ENCODE measurements around the gene MXI1. TPM values are rescaled to one million over a fixed set of nuclear protein-coding genes. Genes with fewer than 3 reads are reported as not detected.
"Not testable (repeated sequence)": the region's sequence is repeated elsewhere in the genome, so short reads cannot be mapped to it uniquely, and the experiment has no call there.

Gene MXI1
- total RNA-seq, 2 experiments from 2014 or later: 47.9 to 48.2 TPM

DNA sequence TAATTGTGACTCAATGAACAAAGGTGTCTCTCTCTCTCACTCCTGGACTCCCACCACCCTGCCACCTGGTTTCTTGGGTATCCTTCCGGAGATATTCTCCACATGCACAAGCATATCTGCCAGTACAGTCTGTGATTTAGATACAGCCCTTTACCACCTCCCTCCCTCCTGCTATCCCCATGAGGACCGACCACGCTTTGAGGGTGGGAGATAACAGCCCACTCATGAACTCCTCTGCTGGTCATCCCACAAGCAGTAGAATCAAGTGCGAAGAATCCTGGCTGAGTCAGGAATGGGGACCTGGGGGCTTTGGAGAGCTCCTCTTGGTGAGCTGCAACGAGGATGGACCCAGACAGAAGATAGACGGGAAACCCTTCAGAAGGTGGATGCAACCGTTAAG lies 28.2 kb upstream of the MXI1 start:
- CTCF ChIA-PET: no interaction called here
- Mint-ChIP-seq H3K4me3 (no peak overlapping the region), H3K27me3 (peaks cover 27% of the 10 kb centered on the region), H3K36me3 (ENCODE audit: low read depth) (no peaks in the 10 kb centered on the region), H3K27ac (no peak overlapping the region), H3K9me3 (no peaks in the 10 kb centered on the region), H3K4me1 (ENCODE audit: low read depth) (no peaks in the 10 kb centered on the region)
- TF ChIP-seq, protein P1, sequence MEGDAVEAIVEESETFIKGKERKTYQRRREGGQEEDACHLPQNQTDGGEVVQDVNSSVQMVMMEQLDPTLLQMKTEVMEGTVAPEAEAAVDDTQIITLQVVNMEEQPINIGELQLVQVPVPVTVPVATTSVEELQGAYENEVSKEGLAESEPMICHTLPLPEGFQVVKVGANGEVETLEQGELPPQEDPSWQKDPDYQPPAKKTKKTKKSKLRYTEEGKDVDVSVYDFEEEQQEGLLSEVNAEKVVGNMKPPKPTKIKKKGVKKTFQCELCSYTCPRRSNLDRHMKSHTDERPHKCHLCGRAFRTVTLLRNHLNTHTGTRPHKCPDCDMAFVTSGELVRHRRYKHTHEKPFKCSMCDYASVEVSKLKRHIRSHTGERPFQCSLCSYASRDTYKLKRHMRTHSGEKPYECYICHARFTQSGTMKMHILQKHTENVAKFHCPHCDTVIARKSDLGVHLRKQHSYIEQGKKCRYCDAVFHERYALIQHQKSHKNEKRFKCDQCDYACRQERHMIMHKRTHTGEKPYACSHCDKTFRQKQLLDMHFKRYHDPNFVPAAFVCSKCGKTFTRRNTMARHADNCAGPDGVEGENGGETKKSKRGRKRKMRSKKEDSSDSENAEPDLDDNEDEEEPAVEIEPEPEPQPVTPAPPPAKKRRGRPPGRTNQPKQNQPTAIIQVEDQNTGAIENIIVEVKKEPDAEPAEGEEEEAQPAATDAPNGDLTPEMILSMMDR (IDR thresholded peaks at IDR 0.05): no peak
- POLR2A ChIA-PET: interaction anchor here (1.3 kb wide), 1 partner anchor 11 kb away, joined by 3 read pairs; no protein-coding TSS in a partner anchor
- DNase-seq (no peak), ATAC-seq (no peak)
- intact Hi-C loops (cut with micrococcal nuclease): no loop called here

DNA sequence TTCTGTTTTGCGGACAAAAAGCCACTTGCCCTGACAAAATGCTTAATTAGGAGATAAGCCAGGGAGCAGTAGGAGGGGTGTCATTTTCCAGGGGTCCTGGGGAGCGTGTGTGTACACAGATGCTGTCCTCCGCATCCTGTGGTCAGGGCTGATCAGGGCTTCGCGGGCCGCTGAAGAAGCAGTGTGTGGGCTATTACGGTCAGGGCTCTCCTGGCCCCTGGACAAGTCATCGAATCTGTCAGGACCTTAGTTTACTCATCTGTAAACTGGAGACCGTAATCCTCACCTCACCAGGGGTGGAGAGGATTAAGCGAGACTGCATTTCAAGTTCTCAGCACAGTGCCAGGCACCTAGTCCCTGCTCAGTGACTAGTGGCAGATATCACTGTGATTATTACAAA lies 26.0 kb upstream of the MXI1 start:
- Mint-ChIP-seq H3K27me3 (peaks cover 21% of the 10 kb centered on the region), H3K27ac (no peak overlapping the region), H3K4me3 (no peak overlapping the region), H3K9me3 (no peaks in the 10 kb centered on the region), H3K36me3 (ENCODE audit: low read depth) (no peaks in the 10 kb centered on the region), H3K4me1 (ENCODE audit: low read depth) (no peaks in the 10 kb centered on the region)
- CTCF ChIA-PET: interaction anchor here (0.9 to 1.7 kb wide), 2 partner anchors 43 to 97 kb away, joined by 3 to 5 read pairs; no protein-coding TSS in a partner anchor
- intact Hi-C loops (cut with micrococcal nuclease): no loop called here
- ATAC-seq (no peak), DNase-seq (no peak)
- TF ChIP-seq, protein P1 (IDR thresholded peaks at IDR 0.05): no peak
- POLR2A ChIA-PET: no interaction called here

DNA sequence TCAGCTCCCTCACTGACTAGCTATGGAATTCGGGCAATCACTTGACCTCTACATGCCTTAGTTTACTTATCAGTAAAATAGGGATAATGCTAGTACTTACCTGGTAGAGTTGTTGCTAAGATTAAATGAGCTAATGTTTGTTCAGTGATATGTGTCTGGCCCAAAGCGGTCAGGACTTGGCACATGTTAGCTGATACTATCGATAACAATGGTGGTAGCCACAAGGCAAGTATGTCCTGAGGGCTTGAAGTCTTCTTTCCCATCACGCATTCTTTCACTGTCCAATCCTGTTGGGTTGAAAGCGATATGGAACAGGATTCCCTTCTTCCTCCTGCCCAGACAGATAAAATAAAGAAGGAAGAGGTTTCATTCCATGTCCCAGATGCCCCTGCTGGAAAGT lies 25.5 kb upstream of the MXI1 start:
- ATAC-seq (no peak), DNase-seq (no peak)
- no peaks in the 10 kb centered on the region for H3K4me1 Mint-ChIP-seq (ENCODE audit: low read depth)
- H3K4me3 Mint-ChIP-seq: no peak overlapping the region
- ChIA-PET CTCF (interaction anchor here (0.9 to 1.7 kb wide), 2 partner anchors 44 to 97 kb away, joined by 3 to 5 read pairs; no protein-coding TSS in a partner anchor), POLR2A (no interaction called here)
- H3K9me3 Mint-ChIP-seq: no peaks in the 10 kb centered on the region
- H3K27ac Mint-ChIP-seq: no peak overlapping the region
- no peaks in the 10 kb centered on the region for H3K36me3 Mint-ChIP-seq (ENCODE audit: low read depth)
- TF ChIP-seq, protein P1 (IDR thresholded peaks at IDR 0.05): no peak
- intact Hi-C loops (cut with micrococcal nuclease): no loop called here
- H3K27me3 Mint-ChIP-seq: peaks cover 23% of the 10 kb centered on the region

DNA sequence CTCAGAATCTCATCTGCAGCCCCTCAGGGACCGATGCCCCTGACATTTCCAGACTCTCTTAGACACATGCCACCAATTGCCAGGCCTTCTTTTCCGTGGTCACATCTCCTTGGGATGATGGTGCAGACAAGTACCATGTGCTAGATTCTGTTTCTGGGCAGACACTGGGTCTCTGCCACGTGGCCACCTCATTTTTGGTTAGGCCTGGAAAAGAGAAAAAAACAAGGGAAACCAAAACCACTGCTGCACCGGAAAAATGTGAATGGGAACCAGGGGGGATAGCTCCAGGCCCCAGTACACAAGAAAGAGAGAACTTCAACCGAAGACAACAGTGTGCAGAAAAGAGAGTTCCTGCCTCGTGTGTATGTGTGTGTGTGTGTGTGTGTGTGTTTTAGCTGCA lies 23.0 kb upstream of the MXI1 start:
- CTCF ChIA-PET: interaction anchor here (1.0 kb wide), 1 partner anchor 12 kb away, joined by 3 read pairs; no protein-coding TSS in a partner anchor

DNA sequence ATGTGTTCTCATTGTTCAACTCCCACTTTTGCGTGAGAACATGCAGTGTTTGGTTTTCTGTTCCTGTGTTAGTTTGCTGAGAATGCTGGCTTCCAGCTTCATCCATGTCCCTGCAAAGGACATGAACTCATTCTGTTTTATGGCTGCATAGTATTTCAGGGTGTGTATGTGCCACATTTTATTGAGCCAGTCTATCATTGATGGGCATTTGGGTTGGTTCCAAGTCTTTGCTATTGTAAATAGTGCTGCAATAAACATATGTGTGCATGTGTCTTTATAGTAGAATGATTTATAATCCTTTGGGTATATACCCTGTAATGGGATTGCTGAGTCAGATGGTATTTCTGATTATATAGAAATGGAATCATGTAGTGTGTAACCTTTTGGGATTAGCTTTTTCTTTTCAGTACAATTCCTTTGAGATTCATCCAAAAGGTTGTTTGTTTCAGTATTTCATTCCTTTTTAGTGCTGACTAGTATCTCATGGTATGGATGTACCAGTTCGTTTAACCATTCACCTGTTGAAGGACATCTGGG lies 21.7 kb upstream of the MXI1 start:
- H3K4me3 Mint-ChIP-seq; H3K4me1 Mint-ChIP-seq (ENCODE audit: low read depth); H3K9me3 Mint-ChIP-seq; ATAC-seq; intact Hi-C loops (cut with micrococcal nuclease); H3K27ac Mint-ChIP-seq; H3K36me3 Mint-ChIP-seq (ENCODE audit: low read depth); DNase-seq: not testable (repeated sequence)
- H3K27me3 Mint-ChIP-seq: peaks cover 11% of the 10 kb centered on the region
- ChIA-PET CTCF (interaction anchor here (1.1 kb wide), 1 partner anchor 21 kb away, joined by 3 read pairs; the partner anchor contains the start of gene MXI1), POLR2A (interaction anchor here (1.4 kb wide), 1 partner anchor 10 kb away, joined by 3 read pairs; no protein-coding TSS in a partner anchor)

More for the DNA sequence above, 23.0 kb upstream of the MXI1 start:
- H3K36me3 Mint-ChIP-seq (ENCODE audit: low read depth): no peaks in the 10 kb centered on the region
- POLR2A ChIA-PET: interaction anchor here (0.6 to 1.3 kb wide), 2 partner anchors 24 to 300 kb away, joined by 3 read pairs; no protein-coding TSS in a partner anchor
- peaks cover 4% of the 10 kb centered on the region for H3K4me1 Mint-ChIP-seq (ENCODE audit: low read depth)
- H3K27me3 Mint-ChIP-seq: peaks cover 11% of the 10 kb centered on the region
- no peak overlapping the region for H3K4me3 Mint-ChIP-seq
- no peak for ATAC-seq
- no peak overlapping the region for H3K27ac Mint-ChIP-seq
- no peak for DNase-seq
- intact Hi-C loops (cut with micrococcal nuclease): no loop called here
- TF ChIP-seq, protein P1 (IDR thresholded peaks at IDR 0.05): no peak
- H3K9me3 Mint-ChIP-seq: no peaks in the 10 kb centered on the region
